ENCODE measurements around the gene C1orf21.

C1orf21 gene

GRCh38 chr1:184487531-184488193, 100.8 kb downstream of the C1orf21 start:
- DNase-seq = no peak

GRCh38 chr1:184489908-184490307, 103.1 kb downstream of the C1orf21 start:
- DNase-seq = no peak

- DNase-seq = no peak
These were observed 105.7 kb downstream of the C1orf21 start for GRCh38 chr1:184492536-184492935.

GRCh38 chr1:184493987-184494388, 107.2 kb downstream of the C1orf21 start:
- DNase-seq = no peak

- DNase-seq = no peak
These were observed 108.1 kb downstream of the C1orf21 start for GRCh38 chr1:184494929-184495328.

GRCh38 chr1:184497959-184498723, 111.3 kb downstream of the C1orf21 start:
- no peak for DNase-seq

- no peak for DNase-seq
These were observed 112.8 kb downstream of the C1orf21 start for GRCh38 chr1:184499616-184500015.

- no peak for DNase-seq
These were observed 115.3 kb downstream of the C1orf21 start for GRCh38 chr1:184502161-184502560.

GRCh38 chr1:184503221-184503749, 116.5 kb downstream of the C1orf21 start:
- DNase-seq = no peak

GRCh38 chr1:184504040-184504954, 117.5 kb downstream of the C1orf21 start:
- no peak for DNase-seq

GRCh38 chr1:184504955-184505338, 118.1 kb downstream of the C1orf21 start:
- no peak for DNase-seq

GRCh38 chr1:184506481-184506880, 119.7 kb downstream of the C1orf21 start:
- no peak for DNase-seq

- no peak for DNase-seq
These were observed 120.3 kb downstream of the C1orf21 start for GRCh38 chr1:184507165-184507564.

GRCh38 chr1:184507604-184508280, 120.9 kb downstream of the C1orf21 start:
- DNase-seq = no peak

GRCh38 chr1:184509105-184509504, 122.3 kb downstream of the C1orf21 start:
- DNase-seq = no peak

- DNase-seq = no peak
These were observed 123.3 kb downstream of the C1orf21 start for GRCh38 chr1:184510110-184510509.

GRCh38 chr1:184512724-184513123, 125.9 kb downstream of the C1orf21 start:
- no peak for DNase-seq

GRCh38 chr1:184513421-184513820, 126.6 kb downstream of the C1orf21 start:
- DNase-seq = no peak

GRCh38 chr1:184513966-184514365, 127.1 kb downstream of the C1orf21 start:
- no peak for DNase-seq

GRCh38 chr1:184514447-184514846, 127.6 kb downstream of the C1orf21 start:
- no peak for DNase-seq

GRCh38 chr1:184517130-184517529, 130.3 kb downstream of the C1orf21 start:
- no peak for DNase-seq

- no peak for DNase-seq
These were observed 132.0 kb downstream of the C1orf21 start for GRCh38 chr1:184518736-184519357.
